Trophoblast cell (in vitro differentiated cells and primary cell): ENCODE results near the gene ADCY5.

Source experiments
- DNase-seq, 2 donors: peaks; one replicate each; pipeline ENCODE4 v3.0.0-alpha.2; 2016
- H2AFZ ChIP-seq: 2 replicates; pipeline ENCODE4 v1.6.1; 2013; ENCODE audit warnings: low read length, moderate library complexity, mild to moderate bottlenecking; ENCODE audit not compliant: insufficient read depth, poor library complexity
- H2AK5ac ChIP-seq: 2 replicates; pipeline ENCODE4 v1.6.1; 2013; ENCODE audit warnings: mild to moderate bottlenecking, low read length
- H2BK120ac ChIP-seq: 2 replicates; pipeline ENCODE4 v1.6.1; 2013; ENCODE audit warnings: low read length, mild to moderate bottlenecking, moderate library complexity; ENCODE audit not compliant: insufficient read depth, poor library complexity
- H2BK12ac ChIP-seq: 2 replicates; pipeline ENCODE4 v1.6.1; 2013; ENCODE audit warnings: mild to moderate bottlenecking, low read length, moderate library complexity
- H2BK5ac ChIP-seq: 2 replicates; pipeline ENCODE4 v1.6.1; 2013; ENCODE audit warnings: low read length, low read depth, moderate library complexity, mild to moderate bottlenecking; ENCODE audit not compliant: poor library complexity
- H3K14ac ChIP-seq: 2 replicates; pipeline ENCODE4 v1.6.1; 2013; ENCODE audit warnings: mild to moderate bottlenecking, low read length
- H3K18ac ChIP-seq: 2 replicates; pipeline ENCODE4 v1.6.1; 2013; ENCODE audit warnings: mild to moderate bottlenecking, low read length
- H3K23ac ChIP-seq: 2 replicates; pipeline ENCODE4 v1.6.1; 2013; ENCODE audit warnings: low read length
- H3K27ac ChIP-seq: 2 replicates; pipeline ENCODE4 v1.5.1; 2013; ENCODE audit warnings: low read depth, mild to moderate bottlenecking, inconsistent platforms, low read length, moderate library complexity
- H3K27me3 ChIP-seq: 2 replicates; pipeline ENCODE4 v1.6.1; 2013; ENCODE audit warnings: inconsistent platforms, mild to moderate bottlenecking, low read length, moderate library complexity; ENCODE audit not compliant: insufficient read depth
- H3K36me3 ChIP-seq, 2 experiments: 1 replicate in 1 of 2; 2 replicates in 1 of 2; pipeline ENCODE4 v1.6.1; 2013; ENCODE audit warnings: low read length in 2 of 2, mild to moderate bottlenecking in 2 of 2, moderate library complexity in 1 of 2; ENCODE audit not compliant: insufficient read depth in 2 of 2, control insufficient read depth in 1 of 2
- H3K4ac ChIP-seq: 2 replicates; pipeline ENCODE4 v1.6.1; 2013; ENCODE audit warnings: low read depth, mild to moderate bottlenecking, low read length, moderate library complexity
- H3K4me1 ChIP-seq, 2 experiments: 1 replicate in 1 of 2; 2 replicates in 1 of 2; pipeline ENCODE4 v1.6.1; 2013; ENCODE audit warnings: low read length in 2 of 2, mild to moderate bottlenecking in 2 of 2, moderate library complexity in 1 of 2; ENCODE audit not compliant: insufficient read depth in 2 of 2, control insufficient read depth in 1 of 2
- H3K4me2 ChIP-seq: 2 replicates; pipeline ENCODE4 v1.6.1; 2013; ENCODE audit warnings: inconsistent platforms, mild to moderate bottlenecking, low read length, moderate library complexity
- H3K4me3 ChIP-seq: 2 replicates; pipeline ENCODE4 v1.5.1; 2013; ENCODE audit warnings: mild to moderate bottlenecking, low read depth, low read length, inconsistent platforms
- H3K79me1 ChIP-seq: one replicate; pipeline ENCODE4 v1.6.1; 2013; ENCODE audit warnings: low read length
- H3K79me2 ChIP-seq: 2 replicates; pipeline ENCODE4 v1.6.1; 2013; ENCODE audit warnings: low read length, mild to moderate bottlenecking; ENCODE audit not compliant: control insufficient read depth, insufficient read depth, poor library complexity
- H3K9ac ChIP-seq: 2 replicates; pipeline ENCODE4 v1.6.1; 2013; ENCODE audit warnings: mild to moderate bottlenecking, low read length
- H3K9me3 ChIP-seq: 2 replicates; pipeline ENCODE4 v1.6.1; 2013; ENCODE audit warnings: low read depth, mild to moderate bottlenecking, control low read depth, inconsistent platforms, low read length; ENCODE audit not compliant: insufficient read depth
- H4K12ac ChIP-seq: 2 replicates; pipeline ENCODE4 v1.6.1; 2013; ENCODE audit warnings: low read depth, mild to moderate bottlenecking, low read length, moderate library complexity
- H4K8ac ChIP-seq: 2 replicates; pipeline ENCODE4 v1.6.1; 2013; ENCODE audit warnings: low read depth, mild to moderate bottlenecking, low read length, moderate library complexity
- H4K91ac ChIP-seq: one replicate; pipeline ENCODE4 v1.6.1; 2013; ENCODE audit warnings: low read depth, mild to moderate bottlenecking, low read length, moderate library complexity
- WGBS: extraction: QIAGEN DNeasy Blood & Tissue Kit; methylation state at CpG from one replicate; pipeline ENCODE4 v1.1.7; 2013; ENCODE audit warnings: missing lambda C conversion rate; ENCODE audit not compliant: insufficient read length, insufficient coverage; ENCODE audit errors: extremely low coverage; 5-methylcytosine and 5-hydroxymethylcytosine counted together

ADCY5 gene

GRCh38 chr3:123291404-123291803, 157.5 kb downstream of the ADCY5 start:
- no peaks in the 10 kb centered on the region for H3K27me3 ChIP-seq
- H2AK5ac ChIP-seq, result no peak overlapping the region
- H3K9ac ChIP-seq, result no peak overlapping the region
- no peak overlapping the region for H3K23ac ChIP-seq
- no peak for DNase-seq
- no peak overlapping the region for H4K12ac ChIP-seq
- no peaks in the 10 kb centered on the region for H3K79me2 ChIP-seq
- H3K4me3 ChIP-seq, result no peak overlapping the region
- H3K4me1 ChIP-seq, result no peaks in the 10 kb centered on the region
- H4K8ac ChIP-seq, result no peak overlapping the region
- no peak overlapping the region for H2BK120ac ChIP-seq
- H4K91ac ChIP-seq, result no peak overlapping the region
- H3K79me1 ChIP-seq, result no peaks in the 10 kb centered on the region
- no peak overlapping the region for H3K14ac ChIP-seq
- no peak overlapping the region for H3K4me2 ChIP-seq
- H2AFZ ChIP-seq, result no peak overlapping the region
- peaks cover 2% of the 10 kb centered on the region for H3K9me3 ChIP-seq
- WGBS, result no CpG with 5 or more reads among the region's 7 CpGs
- H3K36me3 ChIP-seq, result no peaks in the 10 kb centered on the region
- no peak overlapping the region for H2BK12ac ChIP-seq
- H3K18ac ChIP-seq, result no peak overlapping the region
- no peak overlapping the region for H2BK5ac ChIP-seq
- H3K27ac ChIP-seq, result no peak overlapping the region
- H3K4ac ChIP-seq, result no peak overlapping the region

DNA sequence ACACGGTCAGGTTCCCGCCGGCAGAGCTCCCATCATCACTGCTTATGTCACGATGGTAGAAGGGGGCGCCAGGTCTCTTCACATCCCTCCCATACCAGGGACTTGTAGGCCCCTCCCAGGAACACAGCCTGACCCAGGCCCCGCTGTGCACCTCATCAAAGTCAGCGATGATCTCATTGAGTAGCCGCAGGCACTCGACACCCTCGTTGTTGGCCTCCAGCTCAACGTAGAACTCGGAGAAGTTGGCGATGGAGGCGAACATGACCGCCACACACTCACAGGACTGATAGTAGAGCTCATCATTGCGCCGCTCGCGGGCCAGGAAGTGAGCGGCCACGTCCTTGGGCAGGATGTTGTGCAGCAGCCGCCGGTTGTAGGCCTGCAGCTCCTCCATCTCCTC, 157.9 kb downstream of the ADCY5 start:
- Histone ChIP-seq H2AK5ac (no peak overlapping the region), H3K4me1 (peaks cover 0 to 2% of the 10 kb centered on the region in 2 experiments), H3K9me3 (peaks cover 2% of the 10 kb centered on the region), H3K4me3 (no peak overlapping the region), H3K27me3 (no peaks in the 10 kb centered on the region), H3K27ac (no peak overlapping the region), H4K91ac (no peak overlapping the region), H3K79me2 (no peaks in the 10 kb centered on the region), H4K8ac (no peak overlapping the region), H2AFZ (no peak overlapping the region), H2BK5ac (no peak overlapping the region), H2BK12ac (no peak overlapping the region), H3K4ac (no peak overlapping the region), H3K79me1 (no peaks in the 10 kb centered on the region), H3K18ac (no peak overlapping the region), H3K14ac (no peak overlapping the region), H3K23ac (no peak overlapping the region), H3K9ac (no peak overlapping the region), H3K4me2 (no peak overlapping the region), H3K36me3 (no peaks in the 10 kb centered on the region), H2BK120ac (no peak overlapping the region), H4K12ac (no peak overlapping the region)
- no CpG with 5 or more reads among the region's 23 CpGs for WGBS
- DNase-seq, result no peak

- no peak overlapping the region for H2BK120ac ChIP-seq
- no peak overlapping the region for H2BK5ac ChIP-seq
- H3K18ac ChIP-seq, result no peak overlapping the region
- H3K14ac ChIP-seq, result no peak overlapping the region
- no peaks in the 10 kb centered on the region for H3K36me3 ChIP-seq
- no peak overlapping the region for H4K91ac ChIP-seq
- H3K23ac ChIP-seq, result no peak overlapping the region
- no peak overlapping the region for H4K8ac ChIP-seq
- H3K79me1 ChIP-seq, result no peaks in the 10 kb centered on the region
- no peak overlapping the region for H3K4ac ChIP-seq
- H3K27ac ChIP-seq, result no peak overlapping the region
- H3K4me2 ChIP-seq, result no peak overlapping the region
- H2AK5ac ChIP-seq, result no peak overlapping the region
- H2AFZ ChIP-seq, result no peak overlapping the region
- no peaks in the 10 kb centered on the region for H3K79me2 ChIP-seq
- H3K4me1 ChIP-seq, result peaks cover 4 to 9% of the 10 kb centered on the region in 2 experiments
- peaks cover 1% of the 10 kb centered on the region for H3K9me3 ChIP-seq
- no peak overlapping the region for H4K12ac ChIP-seq
- no peak for DNase-seq
- no peak overlapping the region for H2BK12ac ChIP-seq
- no CpG with 5 or more reads among the region's 13 CpGs for WGBS
- no peak overlapping the region for H3K4me3 ChIP-seq
- H3K9ac ChIP-seq, result no peak overlapping the region
- H3K27me3 ChIP-seq, result no peaks in the 10 kb centered on the region
Observed at GRCh38 chr3:123290107-123290930, 158.6 kb downstream of the ADCY5 start.

DNA sequence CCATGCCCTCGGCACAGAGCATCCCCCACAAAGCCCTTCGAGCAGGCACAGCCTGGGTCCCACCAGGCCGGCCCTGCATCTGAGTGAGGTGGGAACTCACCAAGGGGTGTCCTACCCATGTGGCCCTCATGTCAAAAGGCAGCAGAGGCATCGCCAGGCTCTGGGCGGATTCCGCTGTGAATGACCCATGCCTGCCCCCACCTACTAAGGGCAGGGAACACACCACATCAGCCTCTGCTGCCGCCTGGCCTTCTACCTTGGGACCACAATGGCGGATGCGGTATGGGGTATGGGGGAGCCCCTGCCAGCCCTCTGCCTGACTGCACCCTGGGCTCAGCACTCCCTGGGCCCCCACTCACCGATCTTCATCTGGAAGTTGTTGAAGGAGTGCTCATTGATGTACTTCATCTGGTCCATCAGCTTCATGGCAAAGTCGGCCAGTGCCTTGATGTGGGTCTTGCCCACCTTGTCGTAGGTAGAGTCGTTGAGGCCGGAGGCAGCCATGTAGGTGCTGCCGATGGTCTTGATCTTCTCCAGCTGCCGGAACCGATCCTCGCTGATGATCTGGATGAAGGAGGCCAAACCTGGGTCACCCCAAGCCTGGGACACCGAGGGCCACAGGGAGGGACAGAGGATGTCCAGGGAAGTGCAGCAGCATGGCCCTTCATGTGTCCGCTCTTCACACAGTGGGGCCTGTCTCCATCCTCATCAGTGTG, 159.3 kb downstream of the ADCY5 start:
- Histone ChIP-seq H3K36me3 (no peaks in the 10 kb centered on the region), H2AK5ac (no peak overlapping the region), H4K12ac (no peak overlapping the region), H3K18ac (no peak overlapping the region), H3K9me3 (no peaks in the 10 kb centered on the region), H2BK120ac (no peak overlapping the region), H3K27me3 (no peaks in the 10 kb centered on the region), H3K14ac (no peak overlapping the region), H3K79me1 (no peaks in the 10 kb centered on the region), H3K4me2 (no peak overlapping the region), H4K91ac (no peak overlapping the region), H2BK12ac (no peak overlapping the region), H4K8ac (no peak overlapping the region), H2BK5ac (no peak overlapping the region), H2AFZ (no peak overlapping the region), H3K27ac (no peak overlapping the region), H3K4ac (no peak overlapping the region), H3K79me2 (no peaks in the 10 kb centered on the region), H3K4me3 (no peak overlapping the region), H3K23ac (no peak overlapping the region), H3K4me1 (peaks cover 6 to 11% of the 10 kb centered on the region in 2 experiments), H3K9ac (no peak overlapping the region)
- no peak for DNase-seq
- WGBS, result no CpG with 5 or more reads among the region's 20 CpGs
